HepG2 (cell line): ENCODE data around the gene ODC1. TPM values are rescaled to one million over a fixed set of nuclear protein-coding genes. Genes with fewer than 3 reads are reported as not detected.
A peak's percentile ranks its signal among the peaks of the same experiment; 100 is the strongest.

ENCODE experiments used
- CREM ChIP-seq, 2 experiments: sonication (generic) in 1 of 2; formaldehyde crosslinking in 1 of 2; IDR thresholded peaks; 2 replicates each; pipeline versions ENCODE4 v1.4.0 to v1.6.1; 2016 to 2020; ENCODE audit warnings: antibody characterized with exemption in 1 of 2, mild to moderate bottlenecking in 1 of 2, missing genetic modification reagents in 1 of 2
- MYC ChIP-seq: sonication (generic); formaldehyde crosslinking; IDR thresholded peaks from 2 replicates; pipeline ENCODE4 v1.9.0; 2021; ENCODE audit warnings: missing genetic modification reagents, borderline replicate concordance
- SNAI1 ChIP-seq: sonication (generic); formaldehyde crosslinking; IDR thresholded peaks from 2 replicates; pipeline ENCODE4 v1.5.0; 2020; ENCODE audit warnings: mild to moderate bottlenecking, missing genetic modification reagents, borderline replicate concordance
- U2AF2 ChIP-seq: fragments of 200-400 bp; formaldehyde crosslinking; IDR thresholded peaks from 2 replicates; pipeline ENCODE4 v1.6.1; 2017; ENCODE audit warnings: low read depth, mild to moderate bottlenecking, low read length
- ZBTB44 ChIP-seq: sonication (generic); formaldehyde crosslinking; IDR thresholded peaks from 2 replicates; pipeline ENCODE4 v1.4.0; 2020; ENCODE audit warnings: missing genetic modification reagents
- ZNF296 ChIP-seq: sonication (generic); formaldehyde crosslinking; conservative IDR thresholded peaks from 2 replicates; pipeline ENCODE4 v1.5.0; 2020; ENCODE audit warnings: mild to moderate bottlenecking, missing genetic modification reagents
- ZNF30 ChIP-seq: sonication (generic); formaldehyde crosslinking; IDR thresholded peaks from 2 replicates; pipeline ENCODE4 v1.5.0; 2020; ENCODE audit warnings: mild to moderate bottlenecking, missing genetic modification reagents
- ZNF34 ChIP-seq: sonication (generic); formaldehyde crosslinking; IDR thresholded peaks from 2 replicates; pipeline ENCODE4 v1.4.0; 2020; ENCODE audit warnings: mild to moderate bottlenecking, missing genetic modification reagents, borderline replicate concordance
- ZNF749 ChIP-seq: sonication (generic); formaldehyde crosslinking; IDR thresholded peaks from 2 replicates; pipeline ENCODE4 v1.8.0; 2022; ENCODE audit warnings: mild to moderate bottlenecking, missing genetic modification reagents, moderate library complexity, borderline replicate concordance
- ZZZ3 ChIP-seq: sonication (generic); formaldehyde crosslinking; IDR thresholded peaks from 2 replicates; pipeline ENCODE4 v1.4.0; 2020; ENCODE audit warnings: missing genetic modification reagents, mild to moderate bottlenecking, borderline replicate concordance
- polyA plus RNA-seq, 8 experiments: library from polyadenylated mRNA; depleted of rRNA in 3 of 8; stranded (reverse) in 7 of 8; unstranded in 1 of 8; fragments of >200 nt; fragmentation: Illumina TruSeq in 4 of 8; extraction: Trizol in 4 of 8; gene quantifications; 2 replicates each; pipeline versions ENCODE4 v1.2.1 to v1.2.3, GENCODE V29; 2011 to 2016; ENCODE audit warnings: low read depth in 4 of 8, missing spikeins in 1 of 8, mixed read lengths in 1 of 8; ENCODE audit not compliant: insufficient read depth in 1 of 8
- total RNA-seq, 5 experiments: library from RNA; depleted of rRNA; stranded (reverse); fragments of >200 nt; fragmentation: Illumina TruSeq; extraction: Trizol; gene quantifications; 2 replicates each; pipeline ENCODE4 v1.2.3, GENCODE V29; 2016; ENCODE audit warnings: low read depth in 1 of 5
- TF ChIP-seq, protein P1 (sequence below): sonication (generic); formaldehyde crosslinking; IDR thresholded peaks from 2 replicates; pipeline ENCODE4 v1.5.1; 2020; ENCODE audit warnings: mild to moderate bottlenecking, missing genetic modification reagents, moderate library complexity
- TF ChIP-seq, protein P2 (sequence below): sonication (generic); formaldehyde crosslinking; IDR thresholded peaks from 2 replicates; pipeline ENCODE4 v1.9.0; 2021; ENCODE audit warnings: missing genetic modification reagents, borderline replicate concordance
- TF ChIP-seq, protein P3 (sequence below): sonication (generic); formaldehyde crosslinking; IDR thresholded peaks from 2 replicates; pipeline ENCODE4 v1.5.1; 2020; ENCODE audit warnings: mild to moderate bottlenecking, moderate library complexity, missing genetic modification reagents

Gene ODC1
- total and polyA plus RNA-seq, 2 of the 13 experiments (the other 11 are each of a cell fraction or from before 2014, with no cell fraction given): 142 to 371 TPM

GRCh38 chr2:10432311-10433181, 15.6 kb downstream of the ODC1 start (continued):
- TF ChIP-seq, protein P1, sequence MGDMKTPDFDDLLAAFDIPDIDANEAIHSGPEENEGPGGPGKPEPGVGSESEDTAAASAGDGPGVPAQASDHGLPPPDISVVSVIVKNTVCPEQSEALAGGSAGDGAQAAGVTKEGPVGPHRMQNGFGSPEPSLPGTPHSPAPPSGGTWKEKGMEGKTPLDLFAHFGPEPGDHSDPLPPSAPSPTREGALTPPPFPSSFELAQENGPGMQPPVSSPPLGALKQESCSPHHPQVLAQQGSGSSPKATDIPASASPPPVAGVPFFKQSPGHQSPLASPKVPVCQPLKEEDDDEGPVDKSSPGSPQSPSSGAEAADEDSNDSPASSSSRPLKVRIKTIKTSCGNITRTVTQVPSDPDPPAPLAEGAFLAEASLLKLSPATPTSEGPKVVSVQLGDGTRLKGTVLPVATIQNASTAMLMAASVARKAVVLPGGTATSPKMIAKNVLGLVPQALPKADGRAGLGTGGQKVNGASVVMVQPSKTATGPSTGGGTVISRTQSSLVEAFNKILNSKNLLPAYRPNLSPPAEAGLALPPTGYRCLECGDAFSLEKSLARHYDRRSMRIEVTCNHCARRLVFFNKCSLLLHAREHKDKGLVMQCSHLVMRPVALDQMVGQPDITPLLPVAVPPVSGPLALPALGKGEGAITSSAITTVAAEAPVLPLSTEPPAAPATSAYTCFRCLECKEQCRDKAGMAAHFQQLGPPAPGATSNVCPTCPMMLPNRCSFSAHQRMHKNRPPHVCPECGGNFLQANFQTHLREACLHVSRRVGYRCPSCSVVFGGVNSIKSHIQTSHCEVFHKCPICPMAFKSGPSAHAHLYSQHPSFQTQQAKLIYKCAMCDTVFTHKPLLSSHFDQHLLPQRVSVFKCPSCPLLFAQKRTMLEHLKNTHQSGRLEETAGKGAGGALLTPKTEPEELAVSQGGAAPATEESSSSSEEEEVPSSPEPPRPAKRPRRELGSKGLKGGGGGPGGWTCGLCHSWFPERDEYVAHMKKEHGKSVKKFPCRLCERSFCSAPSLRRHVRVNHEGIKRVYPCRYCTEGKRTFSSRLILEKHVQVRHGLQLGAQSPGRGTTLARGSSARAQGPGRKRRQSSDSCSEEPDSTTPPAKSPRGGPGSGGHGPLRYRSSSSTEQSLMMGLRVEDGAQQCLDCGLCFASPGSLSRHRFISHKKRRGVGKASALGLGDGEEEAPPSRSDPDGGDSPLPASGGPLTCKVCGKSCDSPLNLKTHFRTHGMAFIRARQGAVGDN (CRISPR knock-in tag): peak; percentile 19
- TF ChIP-seq, protein P2, sequence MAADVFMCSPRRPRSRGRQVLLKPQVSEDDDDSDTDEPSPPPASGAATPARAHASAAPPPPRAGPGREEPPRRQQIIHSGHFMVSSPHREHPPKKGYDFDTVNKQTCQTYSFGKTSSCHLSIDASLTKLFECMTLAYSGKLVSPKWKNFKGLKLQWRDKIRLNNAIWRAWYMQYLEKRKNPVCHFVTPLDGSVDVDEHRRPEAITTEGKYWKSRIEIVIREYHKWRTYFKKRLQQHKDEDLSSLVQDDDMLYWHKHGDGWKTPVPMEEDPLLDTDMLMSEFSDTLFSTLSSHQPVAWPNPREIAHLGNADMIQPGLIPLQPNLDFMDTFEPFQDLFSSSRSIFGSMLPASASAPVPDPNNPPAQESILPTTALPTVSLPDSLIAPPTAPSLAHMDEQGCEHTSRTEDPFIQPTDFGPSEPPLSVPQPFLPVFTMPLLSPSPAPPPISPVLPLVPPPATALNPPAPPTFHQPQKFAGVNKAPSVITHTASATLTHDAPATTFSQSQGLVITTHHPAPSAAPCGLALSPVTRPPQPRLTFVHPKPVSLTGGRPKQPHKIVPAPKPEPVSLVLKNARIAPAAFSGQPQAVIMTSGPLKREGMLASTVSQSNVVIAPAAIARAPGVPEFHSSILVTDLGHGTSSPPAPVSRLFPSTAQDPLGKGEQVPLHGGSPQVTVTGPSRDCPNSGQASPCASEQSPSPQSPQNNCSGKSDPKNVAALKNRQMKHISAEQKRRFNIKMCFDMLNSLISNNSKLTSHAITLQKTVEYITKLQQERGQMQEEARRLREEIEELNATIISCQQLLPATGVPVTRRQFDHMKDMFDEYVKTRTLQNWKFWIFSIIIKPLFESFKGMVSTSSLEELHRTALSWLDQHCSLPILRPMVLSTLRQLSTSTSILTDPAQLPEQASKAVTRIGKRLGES: no peak
- TF ChIP-seq, protein P3, sequence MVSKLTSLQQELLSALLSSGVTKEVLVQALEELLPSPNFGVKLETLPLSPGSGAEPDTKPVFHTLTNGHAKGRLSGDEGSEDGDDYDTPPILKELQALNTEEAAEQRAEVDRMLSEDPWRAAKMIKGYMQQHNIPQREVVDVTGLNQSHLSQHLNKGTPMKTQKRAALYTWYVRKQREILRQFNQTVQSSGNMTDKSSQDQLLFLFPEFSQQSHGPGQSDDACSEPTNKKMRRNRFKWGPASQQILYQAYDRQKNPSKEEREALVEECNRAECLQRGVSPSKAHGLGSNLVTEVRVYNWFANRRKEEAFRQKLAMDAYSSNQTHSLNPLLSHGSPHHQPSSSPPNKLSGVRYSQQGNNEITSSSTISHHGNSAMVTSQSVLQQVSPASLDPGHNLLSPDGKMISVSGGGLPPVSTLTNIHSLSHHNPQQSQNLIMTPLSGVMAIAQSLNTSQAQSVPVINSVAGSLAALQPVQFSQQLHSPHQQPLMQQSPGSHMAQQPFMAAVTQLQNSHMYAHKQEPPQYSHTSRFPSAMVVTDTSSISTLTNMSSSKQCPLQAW (CRISPR knock-in tag): no peak
- TF ChIP-seq SNAI1 (CRISPR knock-in tag) (no peak), ZNF30 (CRISPR knock-in tag) (no peak), ZNF296 (CRISPR knock-in tag) (no peak), MYC (CRISPR knock-in tag) (no peak; the same call in 1 of the 2 replicates), CREM (IDR thresholded peaks at IDR 0.05) (no peak), CREM (CRISPR knock-in tag; IDR thresholded peaks at IDR 0.05) (no peak), ZNF34 (CRISPR knock-in tag) (no peak), ZZZ3 (CRISPR knock-in tag) (no peak), ZNF749 (CRISPR knock-in tag) (no peak), ZBTB44 (no peak), U2AF2 (no peak)
